Gastrocnemius medialis (tissue), 4 donors: ENCODE measurements around the gene PTPRJ.

ENCODE experiments used
- POLR2A ChIP-seq, 2 donors: fragments of 450-650 bp; IDR thresholded peaks; one replicate each; pipeline ENCODE4 v1.6.1; 2017; ENCODE audit warnings: antibody characterized with exemption in 2 of 2, mild to moderate bottlenecking in 2 of 2, moderate library complexity in 2 of 2
- TF ChIP-seq, protein P1 (sequence below), 5 experiments: fragments of 450-650 bp in 3 of 5; fragments of 200-600 bp in 2 of 5; sonication (generic) in 2 of 5; IDR thresholded peaks in 4 of 5; conservative IDR thresholded peaks in 1 of 5; 1 replicate in 4 of 5; 2 replicates in 1 of 5; pipeline ENCODE4 v1.5.1; 2016 to 2019; ENCODE audit warnings: antibody characterized with exemption in 5 of 5, mild to moderate bottlenecking in 3 of 5, moderate library complexity in 3 of 5

DNA sequence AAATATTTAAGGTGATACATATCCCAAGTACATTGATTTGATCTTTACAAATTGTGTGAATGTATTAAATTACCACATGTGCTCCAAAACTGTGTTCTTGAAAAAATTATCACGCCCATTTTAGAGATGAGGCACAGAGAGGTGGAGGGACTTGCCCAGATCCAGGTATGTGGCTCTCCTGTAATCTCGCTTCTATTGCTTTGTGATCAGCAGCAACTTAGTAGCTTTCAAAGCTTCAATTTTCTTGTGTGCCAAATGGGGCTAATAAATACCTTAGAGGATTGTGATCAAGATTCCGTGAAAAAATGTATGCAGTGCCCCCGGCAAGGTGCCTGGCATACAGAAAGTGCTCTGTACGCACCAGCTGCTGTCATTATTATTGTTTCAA, 18.0 kb downstream of the PTPRJ start:
- no peak for TF ChIP-seq POLR2A (IDR thresholded peaks at IDR 0.05)
- TF ChIP-seq, protein P1, sequence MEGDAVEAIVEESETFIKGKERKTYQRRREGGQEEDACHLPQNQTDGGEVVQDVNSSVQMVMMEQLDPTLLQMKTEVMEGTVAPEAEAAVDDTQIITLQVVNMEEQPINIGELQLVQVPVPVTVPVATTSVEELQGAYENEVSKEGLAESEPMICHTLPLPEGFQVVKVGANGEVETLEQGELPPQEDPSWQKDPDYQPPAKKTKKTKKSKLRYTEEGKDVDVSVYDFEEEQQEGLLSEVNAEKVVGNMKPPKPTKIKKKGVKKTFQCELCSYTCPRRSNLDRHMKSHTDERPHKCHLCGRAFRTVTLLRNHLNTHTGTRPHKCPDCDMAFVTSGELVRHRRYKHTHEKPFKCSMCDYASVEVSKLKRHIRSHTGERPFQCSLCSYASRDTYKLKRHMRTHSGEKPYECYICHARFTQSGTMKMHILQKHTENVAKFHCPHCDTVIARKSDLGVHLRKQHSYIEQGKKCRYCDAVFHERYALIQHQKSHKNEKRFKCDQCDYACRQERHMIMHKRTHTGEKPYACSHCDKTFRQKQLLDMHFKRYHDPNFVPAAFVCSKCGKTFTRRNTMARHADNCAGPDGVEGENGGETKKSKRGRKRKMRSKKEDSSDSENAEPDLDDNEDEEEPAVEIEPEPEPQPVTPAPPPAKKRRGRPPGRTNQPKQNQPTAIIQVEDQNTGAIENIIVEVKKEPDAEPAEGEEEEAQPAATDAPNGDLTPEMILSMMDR (IDR thresholded peaks at IDR 0.05 in 4 of 5, conservative IDR thresholded peaks at IDR 0.05 in 1 of 5), result no peak
